Panc1 (cell line): ENCODE data around the gene RNF212.

Experiments
- POLR2AphosphoS5 ChIP-seq: IDR thresholded peaks from 2 replicates; pipeline ENCODE4 v1.6.1; 2012; ENCODE audit warnings: mild to moderate bottlenecking, low read depth, low read length, moderate library complexity
- SIN3A ChIP-seq: IDR thresholded peaks from 2 replicates; pipeline ENCODE4 v1.6.1; 2012; ENCODE audit warnings: low read depth, mild to moderate bottlenecking, low read length, moderate library complexity, borderline replicate concordance; ENCODE audit not compliant: insufficient read depth
- TCF7L2 ChIP-seq: IDR thresholded peaks from 2 replicates; pipeline ENCODE4 v1.6.1; 2011; ENCODE audit warnings: mild to moderate bottlenecking, low read depth, low read length, inconsistent platforms
- TF ChIP-seq, protein P1 (sequence below): fragments of 450-650 bp; IDR thresholded peaks from 2 replicates; pipeline ENCODE4 v1.5.1; 2017; ENCODE audit warnings: mild to moderate bottlenecking
- TF ChIP-seq, protein P2 (sequence below), 2 experiments: IDR thresholded peaks; 2 replicates each; pipeline ENCODE4 v1.6.1; 2011 to 2012; ENCODE audit warnings: low read depth in 2 of 2, control low read depth in 1 of 2, low read length in 1 of 2, mild to moderate bottlenecking in 1 of 2, moderate library complexity in 1 of 2; ENCODE audit not compliant: insufficient read depth in 1 of 2

DNA sequence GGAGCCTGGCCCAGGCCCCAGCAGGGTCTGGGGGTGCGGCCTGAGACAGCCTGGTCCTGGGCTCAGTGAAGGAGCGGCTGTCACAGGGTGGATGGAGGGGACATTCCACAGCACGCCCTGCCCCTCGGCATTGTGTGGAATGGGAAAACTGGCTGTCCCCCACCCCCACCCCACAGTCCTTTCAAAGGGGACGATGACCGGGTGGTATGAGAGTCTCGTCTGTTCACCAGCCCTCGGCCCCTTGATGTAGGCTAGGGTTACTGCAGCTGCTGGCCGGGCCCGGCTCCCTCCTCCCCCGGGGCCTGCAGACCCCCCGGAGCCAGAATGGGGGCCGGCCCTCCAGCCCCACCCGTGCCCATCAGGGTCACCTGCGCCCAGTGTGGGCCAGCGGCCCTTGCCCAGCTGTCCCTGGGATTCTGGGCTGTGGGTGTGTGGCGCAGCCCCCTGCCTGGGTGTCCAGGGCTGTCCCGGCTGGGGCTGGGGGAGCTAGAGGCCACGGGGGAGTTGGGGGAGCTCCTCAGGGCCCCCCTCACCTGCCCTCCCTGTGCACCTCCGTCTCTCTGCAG is 90.2 kb downstream of the RNF212 start:
- TF ChIP-seq POLR2AphosphoS5 = no peak
- TF ChIP-seq, protein P1, sequence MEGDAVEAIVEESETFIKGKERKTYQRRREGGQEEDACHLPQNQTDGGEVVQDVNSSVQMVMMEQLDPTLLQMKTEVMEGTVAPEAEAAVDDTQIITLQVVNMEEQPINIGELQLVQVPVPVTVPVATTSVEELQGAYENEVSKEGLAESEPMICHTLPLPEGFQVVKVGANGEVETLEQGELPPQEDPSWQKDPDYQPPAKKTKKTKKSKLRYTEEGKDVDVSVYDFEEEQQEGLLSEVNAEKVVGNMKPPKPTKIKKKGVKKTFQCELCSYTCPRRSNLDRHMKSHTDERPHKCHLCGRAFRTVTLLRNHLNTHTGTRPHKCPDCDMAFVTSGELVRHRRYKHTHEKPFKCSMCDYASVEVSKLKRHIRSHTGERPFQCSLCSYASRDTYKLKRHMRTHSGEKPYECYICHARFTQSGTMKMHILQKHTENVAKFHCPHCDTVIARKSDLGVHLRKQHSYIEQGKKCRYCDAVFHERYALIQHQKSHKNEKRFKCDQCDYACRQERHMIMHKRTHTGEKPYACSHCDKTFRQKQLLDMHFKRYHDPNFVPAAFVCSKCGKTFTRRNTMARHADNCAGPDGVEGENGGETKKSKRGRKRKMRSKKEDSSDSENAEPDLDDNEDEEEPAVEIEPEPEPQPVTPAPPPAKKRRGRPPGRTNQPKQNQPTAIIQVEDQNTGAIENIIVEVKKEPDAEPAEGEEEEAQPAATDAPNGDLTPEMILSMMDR = no peak
- TF ChIP-seq, protein P2, sequence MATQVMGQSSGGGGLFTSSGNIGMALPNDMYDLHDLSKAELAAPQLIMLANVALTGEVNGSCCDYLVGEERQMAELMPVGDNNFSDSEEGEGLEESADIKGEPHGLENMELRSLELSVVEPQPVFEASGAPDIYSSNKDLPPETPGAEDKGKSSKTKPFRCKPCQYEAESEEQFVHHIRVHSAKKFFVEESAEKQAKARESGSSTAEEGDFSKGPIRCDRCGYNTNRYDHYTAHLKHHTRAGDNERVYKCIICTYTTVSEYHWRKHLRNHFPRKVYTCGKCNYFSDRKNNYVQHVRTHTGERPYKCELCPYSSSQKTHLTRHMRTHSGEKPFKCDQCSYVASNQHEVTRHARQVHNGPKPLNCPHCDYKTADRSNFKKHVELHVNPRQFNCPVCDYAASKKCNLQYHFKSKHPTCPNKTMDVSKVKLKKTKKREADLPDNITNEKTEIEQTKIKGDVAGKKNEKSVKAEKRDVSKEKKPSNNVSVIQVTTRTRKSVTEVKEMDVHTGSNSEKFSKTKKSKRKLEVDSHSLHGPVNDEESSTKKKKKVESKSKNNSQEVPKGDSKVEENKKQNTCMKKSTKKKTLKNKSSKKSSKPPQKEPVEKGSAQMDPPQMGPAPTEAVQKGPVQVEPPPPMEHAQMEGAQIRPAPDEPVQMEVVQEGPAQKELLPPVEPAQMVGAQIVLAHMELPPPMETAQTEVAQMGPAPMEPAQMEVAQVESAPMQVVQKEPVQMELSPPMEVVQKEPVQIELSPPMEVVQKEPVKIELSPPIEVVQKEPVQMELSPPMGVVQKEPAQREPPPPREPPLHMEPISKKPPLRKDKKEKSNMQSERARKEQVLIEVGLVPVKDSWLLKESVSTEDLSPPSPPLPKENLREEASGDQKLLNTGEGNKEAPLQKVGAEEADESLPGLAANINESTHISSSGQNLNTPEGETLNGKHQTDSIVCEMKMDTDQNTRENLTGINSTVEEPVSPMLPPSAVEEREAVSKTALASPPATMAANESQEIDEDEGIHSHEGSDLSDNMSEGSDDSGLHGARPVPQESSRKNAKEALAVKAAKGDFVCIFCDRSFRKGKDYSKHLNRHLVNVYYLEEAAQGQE (IDR thresholded peaks at IDR 0.05; ENCODE audit: insufficient read depth in 1 of 2, low read depth in 2 of 2, low read length in 1 of 2) = no peak
- no peak for TF ChIP-seq SIN3A
- TF ChIP-seq TCF7L2 = no peak
